Measurements from ENCODE around the gene ABCD1. TPM values are rescaled to one million over a fixed set of nuclear protein-coding genes. Genes with fewer than 3 reads are reported as not detected.

Gene ABCD1
- total RNA-seq, 4 donors from 2014 or later = 1.8 to 5.0 (median 3.5) TPM

- H3K4me3 ChIP-seq = no peak overlapping the region
- no peak overlapping the region for H3K27ac ChIP-seq
- no peak for DNase-seq
- intact Hi-C loops (cut with DNase I) = loop anchor here (5.0 kb wide), 1 partner anchor 180 kb away; no protein-coding TSS in a partner anchor
- peaks cover 0 to 34% (median 20%) of the 10 kb centered on the region in 3 donors for H3K4me1 ChIP-seq
- no peaks in the 10 kb centered on the region for H3K9me3 ChIP-seq
- 80 to 90% methylated on average over 5 to 20 of the region's 56 CpGs for WGBS, 2 donors
- TF ChIP-seq CTCF (IDR thresholded peaks at IDR 0.05) (no peak), POLR2A (IDR thresholded peaks at IDR 0.05) (no peak)
- H3K27me3 ChIP-seq = no peaks in the 10 kb centered on the region
- H3K36me3 ChIP-seq = peaks cover 0 to 5% (median 0%) of the 10 kb centered on the region in 3 donors
Measured at GRCh38 chrX:153766871-153767673, 42.4 kb downstream of the ABCD1 start.

- Histone ChIP-seq H3K4me3 (no peak overlapping the region), H3K4me1 (peaks cover 0 to 34% (median 20%) of the 10 kb centered on the region in 3 donors), H3K9me3 (no peaks in the 10 kb centered on the region), H3K27me3 (no peaks in the 10 kb centered on the region), H3K27ac (no peak overlapping the region), H3K36me3 (peaks cover 0 to 5% (median 0%) of the 10 kb centered on the region in 3 donors)
- no CpG with 5 or more reads among the region's 20 CpGs for WGBS, 2 donors
- intact Hi-C loops (cut with DNase I) = loop anchor here (5.0 kb wide), 1 partner anchor 180 kb away; no protein-coding TSS in a partner anchor
- no peak for DNase-seq
- TF ChIP-seq POLR2A (IDR thresholded peaks at IDR 0.05) (no peak), CTCF (IDR thresholded peaks at IDR 0.05) (no peak)
Measured at GRCh38 chrX:153767674-153768055, 43.0 kb downstream of the ABCD1 start.

GRCh38 chrX:153768311-153769157 is 43.9 kb downstream of the ABCD1 start:
- Histone ChIP-seq H3K36me3 (peaks cover 0 to 5% (median 0%) of the 10 kb centered on the region in 3 donors), H3K27me3 (no peaks in the 10 kb centered on the region), H3K4me3 (no peak overlapping the region), H3K27ac (no peak overlapping the region), H3K4me1 (peaks cover 0 to 34% (median 20%) of the 10 kb centered on the region in 3 donors), H3K9me3 (no peaks in the 10 kb centered on the region)
- 83 to 85% methylated on average over 2 to 4 of the region's 22 CpGs for WGBS, 2 donors
- intact Hi-C loops (cut with DNase I) = loop anchor here (5.0 kb wide), 1 partner anchor 179 kb away; no protein-coding TSS in a partner anchor
- DNase-seq = no peak
- no peak for TF ChIP-seq POLR2A (IDR thresholded peaks at IDR 0.05)
- no peak for TF ChIP-seq CTCF (IDR thresholded peaks at IDR 0.05)

GRCh38 chrX:153769158-153769864 is 44.7 kb downstream of the ABCD1 start:
- no peak for TF ChIP-seq POLR2A (IDR thresholded peaks at IDR 0.05)
- TF ChIP-seq CTCF (IDR thresholded peaks at IDR 0.05) = no peak
- Histone ChIP-seq H3K36me3 (peaks cover 0 to 5% (median 0%) of the 10 kb centered on the region in 3 donors), H3K27me3 (no peaks in the 10 kb centered on the region), H3K4me1 (peaks cover 0 to 29% (median 19%) of the 10 kb centered on the region in 3 donors), H3K4me3 (no peak overlapping the region), H3K9me3 (no peaks in the 10 kb centered on the region), H3K27ac (no peak overlapping the region)
- intact Hi-C loops (cut with DNase I) = loop anchor here (5.0 kb wide), 1 partner anchor 178 kb away; no protein-coding TSS in a partner anchor
- 90% methylated on average over 4 of the region's 23 CpGs; no CpG with 5 or more reads in 1 of the 2 donors for WGBS, 2 donors
- no peak for DNase-seq
